H1 (cell line): ENCODE measurements around the gene SMURF2. TPM values are rescaled to one million over a fixed set of nuclear protein-coding genes. Genes with fewer than 3 reads are reported as not detected.

Source experiments
- POU5F1 ChIP-seq: IDR thresholded peaks from 2 replicates; pipeline ENCODE4 v1.6.1; 2011; ENCODE audit warnings: low read depth, mild to moderate bottlenecking, low read length, moderate library complexity
- TAF7 ChIP-seq: optimal IDR thresholded peaks from 2 replicates; pipeline ENCODE3; 2011; ENCODE audit warnings: low read depth, mild to moderate bottlenecking, inconsistent platforms, low read length, moderate library complexity, borderline replicate concordance
- polyA plus RNA-seq, 7 experiments: library from polyadenylated mRNA; depleted of rRNA in 3 of 7; stranded (reverse) in 5 of 7; unstranded in 2 of 7; fragments of >200 nt in 5 of 7; fragments of 200-250 nt in 2 of 7; gene quantifications; 1 replicate in 5 of 7; 2 replicates in 1 of 7; 4 replicates in 1 of 7; pipeline versions ENCODE4 v1.2.1 to v1.2.3, GENCODE V29; 2011 to 2013; ENCODE audit warnings: missing spikeins in 2 of 7, mixed read lengths in 2 of 7
- total RNA-seq: library from RNA; stranded (reverse); fragmentation: NEBNext Ultra II Directional; extraction: Animal tissue kit (Norgen Biotek cat#: 25700); gene quantifications from 2 replicates; pipeline ENCODE4 v1.2.1, GENCODE V29; 2021

The SMURF2 gene
- total and polyA plus RNA-seq, 2 of the 8 experiments (the other 6 are each of a cell fraction or from before 2014, with no cell fraction given): 7.2 to 29.2 TPM

DNA sequence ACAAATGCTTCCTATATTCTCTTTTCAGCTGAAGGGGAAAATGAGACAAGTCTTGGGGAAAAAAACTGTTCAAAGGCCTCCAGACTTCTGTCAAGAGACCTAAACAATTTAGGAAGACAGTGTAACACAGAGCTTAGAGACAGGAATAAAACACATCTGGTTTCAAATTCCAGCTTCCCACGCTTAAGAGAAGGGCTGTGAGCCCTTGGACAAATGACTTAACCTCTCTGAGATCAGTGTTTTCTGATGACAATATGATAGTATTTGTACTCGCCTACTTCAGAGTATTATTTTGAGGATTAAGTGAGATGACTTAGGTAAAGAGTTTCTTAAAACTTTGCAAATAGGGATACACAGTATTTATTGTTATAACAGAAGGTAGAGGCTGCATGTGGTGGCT is 29.5 kb downstream of the SMURF2 start (continued):
- TF ChIP-seq TAF7 (no peak), POU5F1 (no peak)
